ENCODE data around the gene CUX1. TPM values are rescaled to one million over a fixed set of nuclear protein-coding genes. Genes with fewer than 3 reads are reported as not detected.
"Not testable (repeated sequence)": the region's sequence is repeated elsewhere in the genome, so short reads cannot be mapped to it uniquely, and the experiment has no call there.

Gene CUX1
- total RNA-seq, 1 donor from 2014 or later: 33.3 TPM

GRCh38 chr7:102000123-102000522 lies 182.7 kb downstream of the CUX1 start:
- intact Hi-C loops (cut with micrococcal nuclease): no loop called here

- intact Hi-C loops (cut with micrococcal nuclease): no loop called here
Measured at GRCh38 chr7:102004229-102004628, 186.8 kb downstream of the CUX1 start.

DNA sequence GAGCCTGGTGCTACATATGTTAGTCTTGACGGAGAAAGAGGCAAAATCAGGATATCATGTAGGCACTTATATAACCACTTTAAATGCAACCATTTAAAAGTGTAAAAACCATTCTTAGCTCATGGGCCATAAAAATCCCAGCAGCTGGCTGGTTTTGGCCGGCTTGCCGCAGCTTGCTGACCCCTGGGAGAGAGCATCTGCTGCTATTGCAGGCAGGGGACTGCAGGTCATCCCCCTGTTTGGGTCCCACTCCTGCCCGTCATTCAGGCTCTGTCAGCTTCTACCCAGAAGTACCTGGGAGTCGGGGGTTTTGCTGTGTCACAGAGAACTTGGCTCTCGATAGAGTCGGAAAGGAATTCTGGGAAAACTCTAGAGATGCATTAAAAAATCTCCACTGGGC lies 187.4 kb downstream of the CUX1 start:
- intact Hi-C loops (cut with micrococcal nuclease): no loop called here

GRCh38 chr7:102005933-102006480 lies 188.6 kb downstream of the CUX1 start:
- intact Hi-C loops (cut with micrococcal nuclease): no loop called here

DNA sequence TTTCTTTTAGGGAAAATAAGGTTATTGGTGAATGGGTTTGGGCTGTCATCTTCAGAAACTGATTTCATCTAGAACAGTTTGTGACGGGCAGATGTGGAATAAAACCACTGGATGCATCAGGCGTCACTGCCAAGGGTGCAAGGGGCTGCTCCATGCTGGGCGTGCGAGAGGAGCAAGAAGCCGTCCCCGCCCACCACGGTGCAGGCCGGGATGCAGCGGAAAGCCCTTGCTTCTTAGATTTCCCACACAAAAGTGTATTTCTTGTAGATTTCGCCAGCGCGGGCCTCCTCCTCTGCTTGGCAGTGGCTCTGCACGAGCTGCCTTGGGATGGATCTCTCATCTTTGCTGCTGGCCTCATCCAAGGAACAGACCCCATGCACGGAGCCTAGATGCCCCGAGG lies 189.3 kb downstream of the CUX1 start:
- intact Hi-C loops (cut with micrococcal nuclease): no loop called here

DNA sequence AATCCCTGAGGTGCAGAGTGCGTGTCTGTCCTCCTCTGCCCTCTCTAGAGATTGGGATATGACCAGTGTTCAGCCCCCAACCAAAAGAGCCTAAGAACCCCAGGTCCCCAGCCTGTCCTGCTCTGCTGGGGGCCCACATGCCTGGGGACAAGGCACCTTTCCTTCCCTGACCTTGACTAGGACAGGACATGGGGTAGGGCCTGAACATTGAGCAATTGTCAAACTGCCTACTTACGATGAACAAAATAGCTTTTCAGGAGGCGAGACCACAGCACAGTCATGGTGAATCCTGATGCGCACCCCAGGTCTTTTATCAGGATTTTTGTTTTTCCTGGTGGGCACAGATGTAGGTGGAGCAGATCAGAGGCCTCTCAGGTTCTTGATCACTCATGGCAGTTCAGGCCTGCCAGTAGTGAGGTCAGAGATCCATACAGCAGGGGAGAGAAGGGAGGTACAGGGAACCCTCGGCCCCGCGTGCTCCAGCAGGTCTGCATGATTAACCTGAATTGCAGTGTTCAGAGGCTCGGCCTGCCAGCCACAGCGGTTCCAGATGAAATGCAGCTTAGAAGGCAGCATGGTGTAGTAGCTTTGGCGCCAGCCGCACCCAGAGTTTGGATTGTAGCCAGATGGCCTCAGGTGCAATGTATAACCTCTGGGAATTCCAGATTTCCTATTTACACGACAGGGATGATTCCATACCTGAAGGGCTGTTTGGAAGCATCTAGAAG lies 191.3 kb downstream of the CUX1 start:
- intact Hi-C loops (cut with micrococcal nuclease): no loop called here

- intact Hi-C loops (cut with micrococcal nuclease): no loop called here
Measured at GRCh38 chr7:102009628-102010027, 192.2 kb downstream of the CUX1 start.

DNA sequence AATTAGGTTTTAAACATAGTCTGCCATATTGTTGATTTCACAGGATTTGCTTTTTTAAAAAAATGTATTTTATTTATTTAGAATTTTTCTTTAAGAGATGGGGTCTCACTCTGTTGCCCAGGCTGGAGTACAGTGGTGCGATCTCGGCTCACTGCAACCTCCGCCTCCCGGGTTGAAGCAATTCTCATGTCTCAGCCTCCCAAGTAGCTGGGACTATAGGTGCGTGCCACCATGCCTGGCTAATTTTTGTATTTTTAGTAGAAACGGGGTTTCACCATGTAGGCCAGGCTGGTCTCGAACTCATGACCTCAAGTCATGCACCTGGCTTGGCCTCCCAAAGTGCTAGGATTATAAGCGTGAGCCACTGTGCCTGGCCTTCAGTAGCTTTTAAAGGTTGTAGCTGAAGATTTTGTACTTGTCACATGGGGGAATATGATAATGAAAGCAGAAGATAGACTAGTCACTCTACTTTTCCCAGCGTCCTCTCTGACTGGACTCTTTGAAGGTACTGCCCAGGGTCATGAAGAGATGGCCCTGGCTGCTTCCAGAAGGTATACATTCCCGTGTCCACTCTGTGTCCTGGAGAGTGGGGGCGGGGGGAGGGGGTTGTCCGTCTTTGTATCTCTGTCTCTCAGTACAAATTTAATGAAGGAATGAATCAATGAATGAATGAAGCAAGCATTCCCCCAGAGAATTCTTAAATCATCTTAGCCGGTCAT lies 194.8 kb downstream of the CUX1 start:
- intact Hi-C loops (cut with micrococcal nuclease): not testable (repeated sequence)

GRCh38 chr7:102012941-102013461 lies 195.6 kb downstream of the CUX1 start:
- intact Hi-C loops (cut with micrococcal nuclease): no loop called here

DNA sequence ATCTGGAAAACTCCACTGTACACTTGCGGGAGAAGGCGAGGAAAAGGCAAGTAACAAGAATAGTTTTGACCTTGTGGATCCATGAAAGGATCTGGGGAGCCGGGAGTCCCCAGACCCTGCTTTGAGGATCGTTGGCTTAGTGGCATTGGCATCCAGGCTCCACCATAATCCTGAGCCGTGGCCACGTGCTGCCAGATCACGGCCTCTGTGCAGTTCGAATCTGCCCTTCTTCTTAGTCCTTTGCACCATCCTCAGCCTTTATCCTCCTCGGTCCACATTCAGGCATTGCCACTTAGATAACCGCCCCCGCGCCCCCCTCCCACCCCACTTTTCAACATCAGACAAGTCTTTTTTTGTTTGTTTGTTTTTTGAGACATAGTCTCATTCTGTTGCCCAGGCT lies 201.4 kb downstream of the CUX1 start:
- intact Hi-C loops (cut with micrococcal nuclease): no loop called here

DNA sequence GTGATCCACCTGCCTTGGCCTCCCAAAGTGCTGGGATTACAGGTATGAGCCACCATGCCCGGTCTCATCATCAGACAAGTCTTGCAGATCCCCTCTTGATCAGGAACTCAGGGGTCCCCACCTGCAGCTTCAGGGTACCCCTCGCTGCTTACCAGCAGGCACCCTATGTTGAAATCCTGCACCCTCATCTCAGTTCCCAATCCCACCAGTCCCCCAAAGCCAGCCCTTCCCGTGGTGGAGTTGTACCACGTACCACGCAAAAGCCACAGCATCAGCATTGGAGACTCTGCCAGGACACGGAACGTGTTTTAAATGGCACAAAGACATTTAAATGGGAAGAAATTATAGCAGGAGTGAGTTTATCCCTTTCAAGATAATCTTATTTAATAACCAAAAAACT lies 202.0 kb downstream of the CUX1 start:
- intact Hi-C loops (cut with micrococcal nuclease): no loop called here

- intact Hi-C loops (cut with micrococcal nuclease): no loop called here
Measured at GRCh38 chr7:102021841-102022618, 204.6 kb downstream of the CUX1 start.

- intact Hi-C loops (cut with micrococcal nuclease): no loop called here
Measured at GRCh38 chr7:102024005-102024768, 206.8 kb downstream of the CUX1 start.

- intact Hi-C loops (cut with micrococcal nuclease): no loop called here
Measured at GRCh38 chr7:102024769-102025391, 207.5 kb downstream of the CUX1 start.

DNA sequence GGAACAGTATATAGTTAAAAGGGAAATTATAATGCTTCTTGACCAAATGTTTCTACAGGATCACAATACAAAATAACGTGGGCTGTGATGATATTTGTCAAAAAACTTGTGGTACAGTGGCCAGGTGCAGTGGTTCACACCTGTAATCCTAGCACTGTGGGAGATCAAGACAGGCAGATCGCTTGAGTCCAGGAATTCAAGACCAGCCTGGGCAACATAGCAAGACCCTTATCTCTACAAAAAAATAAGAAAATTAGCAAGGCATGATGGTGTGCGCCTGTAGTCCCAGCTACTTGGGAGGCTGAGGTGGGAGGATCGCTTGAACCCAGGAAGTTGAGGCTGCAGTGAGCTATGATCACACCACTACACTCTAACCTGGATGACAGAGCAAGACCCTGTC lies 208.4 kb downstream of the CUX1 start:
- intact Hi-C loops (cut with micrococcal nuclease): not testable (repeated sequence)

GRCh38 chr7:102028206-102028826 lies 210.9 kb downstream of the CUX1 start:
- intact Hi-C loops (cut with micrococcal nuclease): no loop called here

GRCh38 chr7:102029616-102030015 lies 212.2 kb downstream of the CUX1 start:
- intact Hi-C loops (cut with micrococcal nuclease): no loop called here

- intact Hi-C loops (cut with micrococcal nuclease): no loop called here
Measured at GRCh38 chr7:102030696-102031095, 213.3 kb downstream of the CUX1 start.

- intact Hi-C loops (cut with micrococcal nuclease): no loop called here
Measured at GRCh38 chr7:102036958-102037357, 219.5 kb downstream of the CUX1 start.

GRCh38 chr7:102039706-102040105 lies 222.3 kb downstream of the CUX1 start:
- intact Hi-C loops (cut with micrococcal nuclease): no loop called here

All from T-helper 2 cell treated with Interferon-gamma antibody and Interleukin-4, amounts not matched to agents 100 ng/mL and 5 ng/mL, for 36 hours (primary cell).